SK-N-SH treated with all-trans-retinoic acid at 6 μM for 48 hours (cell line): ENCODE measurements around the gene ATP5F1A.

ENCODE experiments used
- ATAC-seq: fragments of 200-7000 bp; cut with Tn5 transposase; 3 replicates; pipeline ENCODE4 v1.9.1; 2020; ENCODE audit warnings: mild to moderate bottlenecking, moderate library complexity
- ARNTL ChIP-seq: fragments of 450-650 bp; formaldehyde crosslinking; IDR thresholded peaks from 2 replicates; pipeline ENCODE4 v1.5.0; 2020; ENCODE audit warnings: low read depth, mild to moderate bottlenecking, moderate library complexity, borderline replicate concordance
- BACH2 ChIP-seq: fragments of 250-450 bp; sonication (Bioruptor Pico); IDR thresholded peaks from 2 replicates; pipeline ENCODE4 v1.9.0; 2021; ENCODE audit warnings: mild to moderate bottlenecking, borderline replicate concordance
- CREB5 ChIP-seq: fragments of 250-450 bp; sonication (Bioruptor Pico); IDR thresholded peaks from 2 replicates; pipeline ENCODE4 v1.5.1; 2020; ENCODE audit warnings: low read depth, mild to moderate bottlenecking, moderate library complexity
- CSDC2 ChIP-seq: fragments of 250-450 bp; sonication (Bioruptor Pico); IDR thresholded peaks from 2 replicates; pipeline ENCODE4 v1.5.0; 2020; ENCODE audit warnings: mild to moderate bottlenecking, moderate library complexity
- ESRRG ChIP-seq: fragments of 250-450 bp; sonication (Bioruptor Pico); IDR thresholded peaks from 2 replicates; pipeline ENCODE4 v1.6.1; 2021; ENCODE audit warnings: mild to moderate bottlenecking
- ISL1 ChIP-seq: fragments of 250-450 bp; sonication (Bioruptor Pico); IDR thresholded peaks from 2 replicates; pipeline ENCODE4 v2.1.2; 2022; ENCODE audit warnings: mild to moderate bottlenecking, moderate library complexity
- OSR1 ChIP-seq: fragments of 250-450 bp; sonication (Bioruptor Pico); IDR thresholded peaks from 2 replicates; pipeline ENCODE4 v1.8.0; 2022; ENCODE audit warnings: moderate library complexity, mild to moderate bottlenecking, inconsistent platforms
- PPARA ChIP-seq: fragments of 250-450 bp; sonication (Bioruptor Pico); IDR thresholded peaks from 2 replicates; pipeline ENCODE4 v1.5.0; 2020; ENCODE audit warnings: mild to moderate bottlenecking, borderline replicate concordance
- TCF4 ChIP-seq: fragments of 250-450 bp; sonication (Bioruptor Pico); IDR thresholded peaks from 2 replicates; pipeline ENCODE4 v1.8.0; 2021; ENCODE audit warnings: mild to moderate bottlenecking, moderate library complexity, borderline replicate concordance
- TOX ChIP-seq: fragments of 250-450 bp; sonication (Bioruptor Pico); IDR thresholded peaks from 2 replicates; pipeline ENCODE4 v1.8.0; 2021; ENCODE audit warnings: mild to moderate bottlenecking, moderate library complexity, borderline replicate concordance
- TSHZ2 ChIP-seq: fragments of 250-450 bp; sonication (Bioruptor Pico); IDR thresholded peaks from 2 replicates; pipeline ENCODE4 v1.5.0; 2020; ENCODE audit warnings: mild to moderate bottlenecking, moderate library complexity
- ZC3H10 ChIP-seq: fragments of 250-450 bp; sonication (Bioruptor Pico); IDR thresholded peaks from 2 replicates; pipeline ENCODE4 v1.5.1; 2021; ENCODE audit warnings: mild to moderate bottlenecking, moderate library complexity
- ZFP3 ChIP-seq: fragments of 250-450 bp; sonication (Bioruptor Pico); IDR thresholded peaks from 2 replicates; pipeline ENCODE4 v1.5.0; 2020; ENCODE audit warnings: mild to moderate bottlenecking, moderate library complexity
- ZFP30 ChIP-seq: fragments of 450-650 bp; formaldehyde crosslinking; IDR thresholded peaks from 2 replicates; pipeline ENCODE4 v1.5.0; 2022; ENCODE audit warnings: mild to moderate bottlenecking, moderate library complexity
- ZNF70 ChIP-seq: fragments of 450-650 bp; formaldehyde crosslinking; IDR thresholded peaks from 2 replicates; pipeline ENCODE4 v1.5.0; 2020; ENCODE audit warnings: mild to moderate bottlenecking, moderate library complexity
- ZNF8 ChIP-seq: fragments of 450-650 bp; formaldehyde crosslinking; IDR thresholded peaks from 2 replicates; pipeline ENCODE4 v1.5.0; 2020; ENCODE audit warnings: mild to moderate bottlenecking, moderate library complexity
- TF ChIP-seq, protein P1 (sequence below): fragments of 250-450 bp; sonication (Bioruptor Pico); IDR thresholded peaks from 2 replicates; pipeline ENCODE4 v1.8.0; 2020; ENCODE audit warnings: mild to moderate bottlenecking, moderate library complexity, borderline replicate concordance
- TF ChIP-seq, protein P2 (sequence below): fragments of 250-450 bp; sonication (Bioruptor Pico); IDR thresholded peaks from 2 replicates; pipeline ENCODE4 v1.8.0; 2021; ENCODE audit warnings: low read depth, mild to moderate bottlenecking, moderate library complexity, borderline replicate concordance

Gene ATP5F1A

DNA sequence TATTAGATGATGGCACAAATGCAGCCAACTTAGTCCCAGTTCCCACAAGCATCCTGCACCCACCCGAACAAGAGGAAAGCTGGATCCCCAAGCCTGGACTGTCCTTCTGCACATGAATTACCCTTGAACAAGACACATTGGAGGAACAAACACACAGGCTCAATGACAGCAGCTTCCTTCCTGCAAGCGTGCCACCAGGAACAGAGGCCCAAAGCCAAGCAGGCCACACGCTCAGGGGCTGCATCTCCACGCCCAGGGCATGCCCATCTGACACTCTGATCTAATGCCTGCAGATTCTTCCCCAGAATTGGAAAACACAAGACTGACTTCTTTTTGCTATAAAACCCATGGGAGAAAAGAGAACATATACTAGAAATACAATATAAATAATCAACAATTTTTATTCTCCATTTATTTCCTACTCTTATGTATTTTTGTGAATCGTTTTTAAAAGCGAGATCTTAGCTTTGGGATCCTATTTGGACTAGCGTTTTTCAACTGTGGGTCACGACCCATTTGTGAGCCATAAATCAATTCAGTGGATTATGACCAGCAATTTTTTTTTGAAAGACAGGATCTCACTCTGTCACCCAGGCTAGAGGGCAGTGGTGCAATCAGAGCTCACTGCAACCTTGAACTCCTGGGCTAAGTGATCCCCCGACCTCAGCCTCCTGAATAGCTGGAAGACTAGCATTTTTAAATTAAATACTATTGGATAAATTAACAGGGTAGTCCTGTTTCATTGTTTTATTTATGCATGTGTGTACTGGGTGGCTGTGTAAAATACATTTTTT, 60.4 kb downstream of the ATP5F1A start (continued):
- TF ChIP-seq, protein P1, sequence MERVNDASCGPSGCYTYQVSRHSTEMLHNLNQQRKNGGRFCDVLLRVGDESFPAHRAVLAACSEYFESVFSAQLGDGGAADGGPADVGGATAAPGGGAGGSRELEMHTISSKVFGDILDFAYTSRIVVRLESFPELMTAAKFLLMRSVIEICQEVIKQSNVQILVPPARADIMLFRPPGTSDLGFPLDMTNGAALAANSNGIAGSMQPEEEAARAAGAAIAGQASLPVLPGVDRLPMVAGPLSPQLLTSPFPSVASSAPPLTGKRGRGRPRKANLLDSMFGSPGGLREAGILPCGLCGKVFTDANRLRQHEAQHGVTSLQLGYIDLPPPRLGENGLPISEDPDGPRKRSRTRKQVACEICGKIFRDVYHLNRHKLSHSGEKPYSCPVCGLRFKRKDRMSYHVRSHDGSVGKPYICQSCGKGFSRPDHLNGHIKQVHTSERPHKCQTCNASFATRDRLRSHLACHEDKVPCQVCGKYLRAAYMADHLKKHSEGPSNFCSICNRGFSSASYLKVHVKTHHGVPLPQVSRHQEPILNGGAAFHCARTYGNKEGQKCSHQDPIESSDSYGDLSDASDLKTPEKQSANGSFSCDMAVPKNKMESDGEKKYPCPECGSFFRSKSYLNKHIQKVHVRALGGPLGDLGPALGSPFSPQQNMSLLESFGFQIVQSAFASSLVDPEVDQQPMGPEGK (CRISPR knock-in tag): no peak
- TF ChIP-seq, protein P2, sequence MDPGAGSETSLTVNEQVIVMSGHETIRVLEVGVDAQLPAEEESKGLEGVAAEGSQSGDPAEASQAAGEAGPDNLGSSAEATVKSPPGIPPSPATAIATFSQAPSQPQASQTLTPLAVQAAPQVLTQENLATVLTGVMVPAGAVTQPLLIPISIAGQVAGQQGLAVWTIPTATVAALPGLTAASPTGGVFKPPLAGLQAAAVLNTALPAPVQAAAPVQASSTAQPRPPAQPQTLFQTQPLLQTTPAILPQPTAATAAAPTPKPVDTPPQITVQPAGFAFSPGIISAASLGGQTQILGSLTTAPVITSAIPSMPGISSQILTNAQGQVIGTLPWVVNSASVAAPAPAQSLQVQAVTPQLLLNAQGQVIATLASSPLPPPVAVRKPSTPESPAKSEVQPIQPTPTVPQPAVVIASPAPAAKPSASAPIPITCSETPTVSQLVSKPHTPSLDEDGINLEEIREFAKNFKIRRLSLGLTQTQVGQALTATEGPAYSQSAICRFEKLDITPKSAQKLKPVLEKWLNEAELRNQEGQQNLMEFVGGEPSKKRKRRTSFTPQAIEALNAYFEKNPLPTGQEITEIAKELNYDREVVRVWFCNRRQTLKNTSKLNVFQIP: no peak
- no peak for TF ChIP-seq ZFP30 (CRISPR knock-in tag)
- TF ChIP-seq, all 23 proteins: peak for 0

- no peak for ATAC-seq
- TF ChIP-seq TSHZ2 (CRISPR knock-in tag) (no peak), OSR1 (CRISPR knock-in tag) (no peak), ARNTL (no peak), BACH2 (CRISPR knock-in tag) (no peak), ZFP30 (CRISPR knock-in tag) (no peak), ISL1 (CRISPR knock-in tag) (no peak), ZC3H10 (CRISPR knock-in tag) (no peak), PPARA (CRISPR knock-in tag) (no peak), ZNF70 (CRISPR knock-in tag) (no peak), ZFP3 (CRISPR knock-in tag) (no peak), CSDC2 (CRISPR knock-in tag) (no peak), CREB5 (CRISPR knock-in tag) (no peak), ZNF8 (CRISPR knock-in tag) (no peak)
- TF ChIP-seq, protein P2: no peak
- TF ChIP-seq, all 23 proteins: peak for 0
These were observed 62.1 kb downstream of the ATP5F1A start for GRCh38 chr18:46035696-46036680.

DNA sequence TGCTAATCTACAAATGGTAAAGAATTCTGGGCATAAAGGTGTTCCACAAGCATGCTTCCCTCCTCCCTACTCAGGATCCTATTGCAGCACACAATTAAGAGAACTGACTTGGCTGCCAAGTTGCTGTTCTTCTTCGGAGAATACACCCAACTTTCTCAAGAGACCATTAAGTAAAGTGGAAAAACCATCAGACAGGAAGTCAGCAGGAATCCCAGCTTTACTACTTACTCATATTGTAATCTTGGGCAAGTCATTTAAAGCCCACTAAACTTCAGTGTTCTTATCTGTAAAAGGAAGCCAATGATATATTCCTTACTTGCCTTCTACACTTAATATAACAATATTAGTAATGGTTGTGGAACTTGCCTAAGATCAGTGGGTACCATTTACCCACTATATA, 63.9 kb downstream of the ATP5F1A start:
- ATAC-seq: no peak
- TF ChIP-seq CREB5 (CRISPR knock-in tag) (no peak), BACH2 (CRISPR knock-in tag) (no peak), ZNF8 (CRISPR knock-in tag) (no peak), ESRRG (CRISPR knock-in tag) (no peak), ZFP30 (CRISPR knock-in tag) (no peak), TCF4 (CRISPR knock-in tag) (no peak), ZFP3 (CRISPR knock-in tag) (no peak), TSHZ2 (CRISPR knock-in tag) (no peak), ZC3H10 (CRISPR knock-in tag) (no peak), TOX (CRISPR knock-in tag) (no peak)
- TF ChIP-seq, protein P1 (CRISPR knock-in tag): no peak
